GM12878 (cell line): ENCODE data around the gene PSMD11. TPM values are rescaled to one million over a fixed set of nuclear protein-coding genes. Genes with fewer than 3 reads are reported as not detected.

Experiments
- ATAC-seq: fragments of 200-7000 bp; cut with Tn5 transposase; 3 replicates; pipeline ENCODE4 v1.9.1; 2020; ENCODE audit warnings: mild to moderate bottlenecking, moderate library complexity
- BruUV-seq: library from RNA; stranded (reverse); fragments of 400-500 nt; replicated peaks from 2 replicates; lab custom pipeline; 2021; lab: Mats Ljungman, UMichigan
- CTCF ChIA-PET: fragments of 300-600 bp; sonication (Branson Sonifier 250); formaldehyde crosslinking; extraction: SDS; loops from one replicate; lab custom pipeline; 2021; ENCODE audit warnings: inconsistent platforms; lab: Yijun Ruan, JAX
- POLR2A ChIA-PET: fragments of 350-600 bp; formaldehyde crosslinking; extraction: SDS; loops from one replicate; lab custom pipeline; 2021; ENCODE audit warnings: inconsistent platforms; lab: Charles Lee
- RAD21 ChIA-PET: fragments of 300-600 bp; sonication (Branson Sonifier 250); formaldehyde crosslinking; loops from one replicate; lab custom pipeline; 2023; ENCODE audit warnings: antibody characterized with exemption; ENCODE audit not compliant: unreplicated experiment; lab: Charles Lee
- SMC1A ChIA-PET: fragments of 300-600 bp; sonication (Branson Sonifier 250); formaldehyde crosslinking; loops from one replicate; lab custom pipeline; 2023; ENCODE audit not compliant: unreplicated experiment, uncharacterized antibody; lab: Charles Lee
- DNase-seq: peaks from one replicate; pipeline ENCODE4 v3.0.0-alpha.2; 2011; ENCODE audit warnings: low read depth, low spot score
- FAIRE-seq: peaks from 3 replicates; lab custom pipeline; 2011; peaks lifted over from hg19 to GRCh38; lab: Jason Lieb, UNC
- H2AFZ ChIP-seq: 2 replicates; pipeline ENCODE4 v1.6.0; 2011; ENCODE audit warnings: low read depth, low read length, control low read depth; ENCODE audit not compliant: control insufficient read depth
- H3K27ac ChIP-seq: 2 replicates; pipeline ENCODE4 v1.5.1; 2011; ENCODE audit warnings: control low read depth; ENCODE audit not compliant: control insufficient read depth, insufficient read depth
- H3K27me3 ChIP-seq, 2 experiments: replicated peaks in 1 of 2; 2 replicates each; pipeline versions ENCODE4 v1.6.0 to v1.6.1; 2011; ENCODE audit warnings: low read length in 1 of 2; ENCODE audit not compliant: control insufficient read depth in 2 of 2, insufficient read depth in 2 of 2
- H3K36me3 ChIP-seq, 2 experiments: 2 replicates each; pipeline ENCODE4 v1.5.1; 2011; ENCODE audit warnings: low read length in 1 of 2; ENCODE audit not compliant: control insufficient read depth in 2 of 2, insufficient read depth in 2 of 2
- H3K4me1 ChIP-seq: 2 replicates; pipeline ENCODE4 v1.6.1; 2011; ENCODE audit warnings: mild to moderate bottlenecking, low read length, moderate library complexity, mixed read lengths; ENCODE audit not compliant: control insufficient read depth, insufficient read depth
- H3K4me2 ChIP-seq: 2 replicates; pipeline ENCODE4 v1.6.0; 2011; ENCODE audit warnings: control low read depth; ENCODE audit not compliant: control insufficient read depth, insufficient read depth
- H3K4me3 ChIP-seq: fragments of 200-600 bp; sonication (generic); 2 replicates; pipeline ENCODE4 v1.5.1; 2016
- H3K79me2 ChIP-seq: 2 replicates; pipeline ENCODE4 v1.6.0; 2011; ENCODE audit warnings: low read length; ENCODE audit not compliant: control insufficient read depth, insufficient read depth
- H3K9ac ChIP-seq: 2 replicates; pipeline ENCODE4 v1.8.0; 2011; ENCODE audit warnings: low read length, control low read depth, mixed read lengths; ENCODE audit not compliant: control insufficient read depth, insufficient read depth
- H3K9me3 ChIP-seq: replicated peaks from 3 replicates; pipeline ENCODE4 v1.5.1; 2011; ENCODE audit warnings: mild to moderate bottlenecking, low read length; ENCODE audit not compliant: control insufficient read depth, insufficient read depth
- H4K20me1 ChIP-seq: 2 replicates; pipeline ENCODE4 v1.6.0; 2011; ENCODE audit not compliant: control insufficient read depth, insufficient read depth
- KAT2A ChIP-seq: conservative IDR thresholded peaks from 2 replicates; pipeline ENCODE4 v1.6.1; 2011; ENCODE audit warnings: low read depth, low read length; ENCODE audit not compliant: control insufficient read depth
- MAX ChIP-seq: IDR thresholded peaks from 2 replicates; pipeline ENCODE4 v1.6.1; 2012; ENCODE audit warnings: low read depth, low read length, improper control_type of control experiment
- NKRF ChIP-seq: fragments of 450-650 bp; conservative IDR thresholded peaks from 2 replicates; pipeline ENCODE4 v1.6.1; 2017; ENCODE audit warnings: mild to moderate bottlenecking, moderate library complexity
- PBX3 ChIP-seq: IDR thresholded peaks from 2 replicates; pipeline ENCODE4 v1.6.1; 2011; ENCODE audit warnings: mild to moderate bottlenecking, low read depth, low read length, moderate library complexity; ENCODE audit not compliant: insufficient replicate concordance
- RB1 ChIP-seq: fragments of 450-650 bp; formaldehyde crosslinking; IDR thresholded peaks from 2 replicates; pipeline ENCODE4 v1.6.1; 2017; ENCODE audit warnings: mild to moderate bottlenecking, borderline replicate concordance
- RFX5 ChIP-seq: IDR thresholded peaks from 2 replicates; pipeline ENCODE4 v1.6.1; 2011; ENCODE audit warnings: low read depth, low read length, improper control_type of control experiment
- SMC3 ChIP-seq: IDR thresholded peaks from 2 replicates; pipeline ENCODE4 v1.6.1; 2011; ENCODE audit warnings: low read length, improper control_type of control experiment, borderline replicate concordance
- SUZ12 ChIP-seq: fragments of 200-600 bp; sonication (generic); IDR thresholded peaks from one replicate; pipeline ENCODE4 v1.6.1; 2018; ENCODE audit warnings: antibody characterized with exemption, mild to moderate bottlenecking; ENCODE audit not compliant: unreplicated experiment
- WGBS: methylation state at CpG from one replicate; pipeline ENCODE4 v1.1.6; 2016; ENCODE audit warnings: low lambda C conversion rate; ENCODE audit not compliant: insufficient replicate concordance, insufficient coverage; ENCODE audit errors: missing lambda C conversion rate; 5-methylcytosine and 5-hydroxymethylcytosine counted together
- in situ Hi-C: fragments of 300-500 bp; cut with MboI; formaldehyde crosslinking; loops from 9 replicates; pipeline ENCODE4 v1.14.3; 2018; ENCODE audit warnings: mixed read lengths
- intact Hi-C: fragments of 100-400 bp; cut with micrococcal nuclease; formaldehyde crosslinking; loops from one replicate; pipeline ENCODE4 v1.14.2; 2022; ENCODE audit not compliant: unreplicated experiment
- polyA plus RNA-seq, 11 experiments: library from polyadenylated mRNA; depleted of rRNA in 4 of 11; unstranded in 6 of 11; stranded (reverse) in 5 of 11; fragments of >200 nt; fragmentation: Nextera tagmentation in 4 of 11; fragmentation: Illumina TruSeq in 1 of 11; extraction: Ambion mirVana in 4 of 11; extraction: Trizol in 1 of 11; gene quantifications; 1 replicate in 1 of 11; 2 replicates in 10 of 11; pipeline versions ENCODE4 v1.2.1 to v1.2.3, GENCODE V29; 2011 to 2016; ENCODE audit warnings: inconsistent platforms in 2 of 11, missing spikeins in 2 of 11, low read depth in 1 of 11
- total RNA-seq, 4 experiments: library from RNA; depleted of rRNA in 3 of 4; stranded (reverse); fragments of >200 nt in 3 of 4; fragmentation: Illumina TruSeq in 1 of 4; extraction: Trizol in 1 of 4; gene quantifications; 2 replicates each; pipeline versions ENCODE4 v1.2.1 to v1.2.3, GENCODE V29; 2013 to 2021

The PSMD11 gene
- total and polyA plus RNA-seq, 10 of the 15 experiments (the other 5 are each of a cell fraction or from before 2014, with no cell fraction given), result 84.1 to 319 (median 120) TPM

GRCh38 chr17:32426894-32427293 lies 17.4 kb upstream of the PSMD11 start:
- RAD21 ChIA-PET, result no interaction called here

More at GRCh38 chr17:32426894-32427293, 17.4 kb upstream of the PSMD11 start:
- Histone ChIP-seq H3K27me3 (no peaks in the 10 kb centered on the region), H4K20me1 (no peaks in the 10 kb centered on the region), H3K4me2 (no peak overlapping the region), H3K9me3 (peaks cover 7% of the 10 kb centered on the region; the same call in 1 of the 3 replicates), H3K27ac (no peak overlapping the region), H3K4me1 (no peaks in the 10 kb centered on the region), H3K4me3 (no peak overlapping the region), H3K36me3 (no peaks in the 10 kb centered on the region), H2AFZ (no peak overlapping the region), H3K79me2 (no peaks in the 10 kb centered on the region), H3K9ac (no peak overlapping the region)
- TF ChIP-seq RFX5, result no peak
- TF ChIP-seq MAX, result no peak
- no peak for TF ChIP-seq KAT2A
- TF ChIP-seq NKRF, result no peak
- no peak for TF ChIP-seq SUZ12
- TF ChIP-seq PBX3, result no peak
- no peak for TF ChIP-seq SMC3
- no peak for TF ChIP-seq RB1
- FAIRE-seq, result no peak
- no peak for ATAC-seq
- no peak for DNase-seq
- ChIA-PET POLR2A (no interaction called here), CTCF (no interaction called here), SMC1A (no interaction called here)
- in situ Hi-C loops (no loop called here), intact Hi-C loops (no loop called here)
- no TSS peak for BruUV-seq
- 50% methylated on average over 4 of the region's 4 CpGs for WGBS
